H9 (cell line): Measurements from ENCODE around the gene IGF2R. TPM values are rescaled to one million over a fixed set of nuclear protein-coding genes. Genes with fewer than 3 reads are reported as not detected.

Source experiments
- DNase-seq: peaks from one replicate; pipeline ENCODE4 v3.0.0-alpha.2; 2017
- H2AFZ ChIP-seq: one replicate; pipeline ENCODE4 v1.6.1; 2013; ENCODE audit warnings: mild to moderate bottlenecking, low read length, control low read depth, moderate library complexity
- H2AK5ac ChIP-seq: 2 replicates; pipeline ENCODE4 v1.6.1; 2013; ENCODE audit warnings: low read length, control low read depth, mixed read lengths; ENCODE audit not compliant: insufficient read length
- H2BK120ac ChIP-seq: one replicate; pipeline ENCODE4 v1.6.1; 2013; ENCODE audit warnings: low read depth, mild to moderate bottlenecking, low read length, control low read depth, inconsistent platforms; ENCODE audit not compliant: poor library complexity, severe bottlenecking
- H2BK12ac ChIP-seq: 2 replicates; pipeline ENCODE4 v1.6.1; 2013; ENCODE audit warnings: low read length, control low read depth, mixed read lengths, low read depth; ENCODE audit not compliant: insufficient read length
- H2BK15ac ChIP-seq: 2 replicates; pipeline ENCODE4 v1.6.1; 2013; ENCODE audit warnings: low read depth, low read length, control low read depth
- H2BK20ac ChIP-seq: one replicate; pipeline ENCODE4 v1.6.1; 2013; ENCODE audit warnings: low read depth, mild to moderate bottlenecking, low read length, control low read depth, inconsistent platforms; ENCODE audit not compliant: poor library complexity, severe bottlenecking
- H2BK5ac ChIP-seq: 2 replicates; pipeline ENCODE4 v1.6.1; 2013; ENCODE audit warnings: low read length, control low read depth, mixed read lengths; ENCODE audit not compliant: insufficient read length
- H3K14ac ChIP-seq: 2 replicates; pipeline ENCODE4 v1.6.1; 2013; ENCODE audit warnings: low read length, control low read depth; ENCODE audit not compliant: insufficient read depth
- H3K18ac ChIP-seq: 2 replicates; pipeline ENCODE4 v1.6.1; 2013; ENCODE audit warnings: low read depth, mild to moderate bottlenecking, mixed read lengths, low read length, control low read depth; ENCODE audit not compliant: insufficient read length
- H3K23ac ChIP-seq: 2 replicates; pipeline ENCODE4 v1.6.1; 2013; ENCODE audit warnings: low read length, control low read depth, mixed read lengths, low read depth; ENCODE audit not compliant: insufficient read length
- H3K23me2 ChIP-seq: 2 replicates; pipeline ENCODE4 v1.6.1; 2013; ENCODE audit warnings: low read depth, mild to moderate bottlenecking, mixed read lengths, low read length, control low read depth; ENCODE audit not compliant: insufficient read length, poor library complexity, severe bottlenecking
- H3K27ac ChIP-seq: 2 replicates; pipeline ENCODE4 v1.5.1; 2013; ENCODE audit warnings: low read length, control low read depth, mixed read lengths, low read depth; ENCODE audit not compliant: insufficient read length
- H3K27me3 ChIP-seq: 2 replicates; pipeline ENCODE4 v1.6.1; 2013; ENCODE audit warnings: low read length, control low read depth, inconsistent platforms; ENCODE audit not compliant: insufficient read depth
- H3K4ac ChIP-seq: 2 replicates; pipeline ENCODE4 v1.6.1; 2013; ENCODE audit warnings: low read depth, mild to moderate bottlenecking, control low read depth, inconsistent platforms, low read length, moderate library complexity
- H3K4me1 ChIP-seq: 2 replicates; pipeline ENCODE4 v1.6.1; 2013; ENCODE audit warnings: low read length, control low read depth, inconsistent platforms; ENCODE audit not compliant: insufficient read depth
- H3K4me2 ChIP-seq: 2 replicates; pipeline ENCODE4 v1.6.1; 2013; ENCODE audit warnings: low read length, control low read depth, mixed read lengths; ENCODE audit not compliant: insufficient read length, insufficient read depth
- H3K56ac ChIP-seq: 2 replicates; pipeline ENCODE4 v1.6.1; 2013; ENCODE audit warnings: low read depth, mild to moderate bottlenecking, mixed read lengths, low read length, control low read depth; ENCODE audit not compliant: insufficient read length
- H3K79me1 ChIP-seq: 2 replicates; pipeline ENCODE4 v1.6.1; 2013; ENCODE audit warnings: low read depth, mild to moderate bottlenecking, moderate library complexity, low read length, control low read depth, inconsistent platforms; ENCODE audit not compliant: insufficient read depth, poor library complexity, severe bottlenecking
- H3K79me2 ChIP-seq: 2 replicates; pipeline ENCODE4 v1.6.1; 2013; ENCODE audit warnings: low read length, control low read depth, inconsistent platforms; ENCODE audit not compliant: insufficient read depth
- H3K9ac ChIP-seq: 2 replicates; pipeline ENCODE4 v1.6.1; 2013; ENCODE audit warnings: low read length, control low read depth, mixed read lengths; ENCODE audit not compliant: insufficient read length; ENCODE audit errors: extremely low read depth
- H3K9me3 ChIP-seq: one replicate; pipeline ENCODE4 v1.6.1; 2013; ENCODE audit warnings: low read depth, low read length, inconsistent platforms; ENCODE audit not compliant: control insufficient read depth
- H3T11ph ChIP-seq: one replicate; pipeline ENCODE4 v1.6.1; 2013; ENCODE audit warnings: mild to moderate bottlenecking, low read length, control low read depth, inconsistent platforms
- H4K20me1 ChIP-seq: one replicate; pipeline ENCODE4 v1.6.1; 2013; ENCODE audit not compliant: control insufficient read depth, insufficient read length, insufficient read depth
- H4K5ac ChIP-seq: 2 replicates; pipeline ENCODE4 v1.6.1; 2013; ENCODE audit warnings: low read depth, mild to moderate bottlenecking, mixed read lengths, low read length, control low read depth; ENCODE audit not compliant: insufficient read length
- H4K8ac ChIP-seq: replicated peaks from 2 replicates; pipeline ENCODE4 v1.6.1; 2013; ENCODE audit warnings: low read length, control low read depth, mixed read lengths, low read depth; ENCODE audit not compliant: insufficient read length
- H4K91ac ChIP-seq: 2 replicates; pipeline ENCODE4 v1.6.1; 2013; ENCODE audit warnings: low read depth, mild to moderate bottlenecking, moderate library complexity, mixed read lengths, low read length, control low read depth; ENCODE audit not compliant: insufficient read length
- H3K27ac Mint-ChIP-seq, 3 experiments: 2 replicates in 2 of 3; 3 replicates in 1 of 3; pipeline ENCODE4 v1.8.0; 2020 to 2021; ENCODE audit warnings: mixed read lengths in 3 of 3, mild to moderate bottlenecking in 1 of 3, moderate library complexity in 1 of 3
- H3K27me3 Mint-ChIP-seq: 2 replicates; pipeline ENCODE4 v1.8.0; 2021; ENCODE audit warnings: low read depth, mild to moderate bottlenecking, moderate library complexity, mixed read lengths
- H3K36me3 Mint-ChIP-seq, 3 experiments: 2 replicates in 2 of 3; 3 replicates in 1 of 3; pipeline ENCODE4 v1.8.0; 2020 to 2021; ENCODE audit warnings: low read depth in 3 of 3, mixed read lengths in 3 of 3; ENCODE audit not compliant: insufficient read depth in 1 of 3
- H3K4me1 Mint-ChIP-seq, 2 experiments: 2 replicates each; pipeline ENCODE4 v1.8.0; 2020; ENCODE audit warnings: mixed read lengths in 2 of 2
- H3K4me3 Mint-ChIP-seq, 2 experiments: 2 replicates in 1 of 2; 3 replicates in 1 of 2; pipeline ENCODE4 v1.8.0; 2020 to 2021; ENCODE audit warnings: mild to moderate bottlenecking in 2 of 2, mixed read lengths in 2 of 2, moderate library complexity in 1 of 2
- H3K9me3 Mint-ChIP-seq, 2 experiments: 2 replicates in 1 of 2; 3 replicates in 1 of 2; pipeline ENCODE4 v1.8.0; 2020; ENCODE audit warnings: mild to moderate bottlenecking in 2 of 2, mixed read lengths in 2 of 2, moderate library complexity in 1 of 2
- CTCF ChIP-seq: fragments of 200-600 bp; sonication (generic); conservative IDR thresholded peaks from 3 replicates; pipeline ENCODE4 v1.8.0; 2021; ENCODE audit warnings: antibody characterized with exemption, mild to moderate bottlenecking
- WGBS: extraction: QIAGEN DNeasy Blood & Tissue Kit; methylation state at CpG from one replicate; pipeline ENCODE4 v1.1.7; 2013; ENCODE audit warnings: missing lambda C conversion rate, low lambda C conversion rate, mixed read lengths; ENCODE audit not compliant: insufficient read length; ENCODE audit errors: extremely low coverage; 5-methylcytosine and 5-hydroxymethylcytosine counted together
- total RNA-seq: library from RNA; stranded (reverse); gene quantifications from 2 replicates; pipeline ENCODE4 v1.2.1, GENCODE V29; 2021

The IGF2R gene
- total RNA-seq, 1 experiment from 2014 or later, result 66.7 TPM

GRCh38 chr6:160004018-160004417, 35.1 kb downstream of the IGF2R start:
- no peak overlapping the region for H3T11ph ChIP-seq
- no peak for DNase-seq
- H4K91ac ChIP-seq, result no peak overlapping the region
- no peak overlapping the region for H2BK120ac ChIP-seq
- no peaks in the 10 kb centered on the region for H3K4me1 ChIP-seq
- no peaks in the 10 kb centered on the region for H3K27me3 Mint-ChIP-seq
- peaks cover 9 to 10% of the 10 kb centered on the region in 2 experiments for H3K4me1 Mint-ChIP-seq
- no peak overlapping the region for H2BK20ac ChIP-seq
- no peaks in the 10 kb centered on the region for H3K9me3 ChIP-seq
- H3K27ac Mint-ChIP-seq, result peak overlapping the region in 1 of 3 experiments; percentile 46; a peak in 1 of 7 replicates
- H3K4ac ChIP-seq, result no peak overlapping the region
- H3K27ac ChIP-seq, result no peak overlapping the region
- TF ChIP-seq CTCF, result no peak
- H3K4me2 ChIP-seq, result no peak overlapping the region
- no peak overlapping the region for H3K18ac ChIP-seq
- 100% methylated on average over 2 of the region's 8 CpGs for WGBS
- no peak overlapping the region for H2AFZ ChIP-seq
- peaks cover 19 to 20% of the 10 kb centered on the region in 2 experiments; a peak in 4 of 5 replicates for H3K9me3 Mint-ChIP-seq
- no peak overlapping the region for H2BK15ac ChIP-seq
- no peaks in the 10 kb centered on the region for H3K27me3 ChIP-seq
- no peak overlapping the region for H3K9ac ChIP-seq
- peaks cover 11% of the 10 kb centered on the region for H3K79me1 ChIP-seq
- H2BK5ac ChIP-seq, result no peak overlapping the region
- H3K36me3 Mint-ChIP-seq, result peaks cover 35 to 43% (median 37%) of the 10 kb centered on the region in 3 experiments
- H4K20me1 ChIP-seq, result no peaks in the 10 kb centered on the region
- no peak overlapping the region for H3K14ac ChIP-seq
- H3K56ac ChIP-seq, result no peak overlapping the region
- no peak overlapping the region for H4K5ac ChIP-seq
- H4K8ac ChIP-seq, result no peak overlapping the region
- H3K23ac ChIP-seq, result no peak overlapping the region
- no peaks in the 10 kb centered on the region for H3K23me2 ChIP-seq
- H2AK5ac ChIP-seq, result no peak overlapping the region
- no peak overlapping the region for H2BK12ac ChIP-seq
- H3K79me2 ChIP-seq, result peaks cover 22% of the 10 kb centered on the region; the same call in 1 of the 2 replicates
- H3K4me3 Mint-ChIP-seq, result no peak overlapping the region
